B cell (primary cell): ENCODE results near the gene ARHGEF4. TPM values are rescaled to one million over a fixed set of nuclear protein-coding genes. Genes with fewer than 3 reads are reported as not detected.

Experiments used
- ATAC-seq: fragments of 200-7000 bp; cut with Tn5 transposase; one replicate; pipeline ENCODE4 v1.10.0; 2021; ENCODE audit warnings: low read depth, mild to moderate bottlenecking, moderate number of reproducible peaks, moderate library complexity
- CTCF ChIA-PET: fragments of 350-600 bp; sonication (Branson Sonifier 250); formaldehyde crosslinking; loops from one replicate; lab custom pipeline; 2021; ENCODE audit warnings: antibody characterized with exemption, inconsistent platforms; lab: Charles Lee
- POLR2A ChIA-PET: fragments of 350-600 bp; sonication (Branson Sonifier 250); formaldehyde crosslinking; loops from one replicate; lab custom pipeline; 2021; ENCODE audit warnings: antibody characterized with exemption; lab: Charles Lee
- DNase-seq: peaks from one replicate; pipeline ENCODE4 v3.0.0; 2013
- H2AFZ ChIP-seq: 2 replicates; pipeline ENCODE4 v1.6.1; 2012; ENCODE audit warnings: mild to moderate bottlenecking, low read depth, low read length; ENCODE audit not compliant: insufficient read depth, poor library complexity, severe bottlenecking
- H3K27ac ChIP-seq, 2 donors: 1 replicate in 1 of 2; 2 replicates in 1 of 2; pipeline ENCODE4 v1.5.1; 2012 to 2013; ENCODE audit warnings: low read length in 2 of 2, mild to moderate bottlenecking in 2 of 2, moderate library complexity in 1 of 2
- H3K27me3 ChIP-seq, 4 experiments: fragments of 200-600 bp in 1 of 4; sonication (generic) in 1 of 4; replicated peaks in 1 of 4; 1 replicate in 2 of 4; 2 replicates in 2 of 4; pipeline versions ENCODE4 v1.6.1 to v1.7.0; 2013 to 2016; ENCODE audit warnings: low read length in 3 of 4, mild to moderate bottlenecking in 2 of 4, mixed read lengths in 1 of 4, moderate library complexity in 1 of 4; ENCODE audit not compliant: insufficient read depth in 4 of 4, control insufficient read depth in 3 of 4; ENCODE audit errors: control extremely low read depth in 1 of 4
- H3K36me3 ChIP-seq, 2 experiments: replicated peaks in 1 of 2; 1 replicate in 1 of 2; 2 replicates in 1 of 2; pipeline versions ENCODE4 v1.6.1 to v1.7.1; 2013; ENCODE audit warnings: low read length in 1 of 2; ENCODE audit not compliant: insufficient read depth in 2 of 2, control insufficient read depth in 1 of 2; ENCODE audit errors: control extremely low read depth in 1 of 2, extremely low read depth in 1 of 2
- H3K4me1 ChIP-seq, 2 donors: fragments of 200-600 bp in 1 of 2; sonication (generic) in 1 of 2; 1 replicate in 1 of 2; 2 replicates in 1 of 2; pipeline versions ENCODE4 v1.5.1 to v1.6.1; 2013 to 2017; ENCODE audit warnings: low read length in 2 of 2; ENCODE audit not compliant: control insufficient read depth in 2 of 2, insufficient read depth in 2 of 2
- H3K4me2 ChIP-seq: replicated peaks from 2 replicates; pipeline ENCODE3; 2012; ENCODE audit warnings: mild to moderate bottlenecking, low read depth, low read length; ENCODE audit not compliant: poor library complexity, severe bottlenecking
- H3K4me3 ChIP-seq, 5 experiments: fragments of 200-600 bp in 1 of 5; sonication (generic) in 1 of 5; 1 replicate in 3 of 5; 2 replicates in 2 of 5; pipeline versions ENCODE4 v1.5.1 to v1.7.0; 2011 to 2016; ENCODE audit warnings: low read length in 4 of 5, mild to moderate bottlenecking in 4 of 5, low read depth in 2 of 5, control low read depth in 1 of 5, moderate library complexity in 1 of 5; ENCODE audit not compliant: insufficient read depth in 1 of 5; ENCODE audit errors: control extremely low read depth in 1 of 5, extremely low read depth in 1 of 5
- H3K79me2 ChIP-seq: fragments of 200-600 bp; sonication (generic); one replicate; pipeline ENCODE4 v1.6.0; 2016; ENCODE audit warnings: low read length; ENCODE audit not compliant: control insufficient read depth, insufficient read depth
- H3K9ac ChIP-seq: fragments of 200-600 bp; sonication (generic); 2 replicates; pipeline ENCODE4 v1.6.1; 2017; ENCODE audit warnings: mild to moderate bottlenecking, low read length, moderate library complexity
- H3K9me3 ChIP-seq, 3 donors: one replicate each; pipeline versions ENCODE4 v1.6.1 to v1.7.1; 2013; ENCODE audit warnings: low read length in 2 of 3; ENCODE audit not compliant: control insufficient read depth in 2 of 3, insufficient read depth in 1 of 3; ENCODE audit errors: control extremely low read depth in 1 of 3
- H4K20me1 ChIP-seq: 2 replicates; pipeline ENCODE4 v1.6.0; 2012; ENCODE audit warnings: mild to moderate bottlenecking, low read length; ENCODE audit not compliant: insufficient read depth, control insufficient read depth, poor library complexity, severe bottlenecking
- H3K27ac Mint-ChIP-seq: one replicate; pipeline ENCODE4 v1.8.0; 2021; ENCODE audit warnings: mixed read lengths
- H3K27me3 Mint-ChIP-seq: one replicate; pipeline ENCODE4 v1.8.0; 2021; ENCODE audit warnings: mixed read lengths
- H3K4me1 Mint-ChIP-seq: one replicate; pipeline ENCODE4 v1.8.0; 2021; ENCODE audit warnings: mixed read lengths
- H3K4me3 Mint-ChIP-seq: one replicate; pipeline ENCODE4 v1.8.0; 2021; ENCODE audit warnings: mixed read lengths
- H3K9me3 Mint-ChIP-seq: one replicate; pipeline ENCODE4 v1.8.0; 2022; ENCODE audit warnings: mixed read lengths; ENCODE audit not compliant: insufficient read depth
- EZH2 ChIP-seq: IDR thresholded peaks from 2 replicates; pipeline ENCODE4 v1.6.1; 2012; ENCODE audit warnings: borderline replicate concordance, low read depth, mild to moderate bottlenecking, moderate library complexity, low read length; ENCODE audit not compliant: insufficient read depth, poor library complexity, severe bottlenecking
- WGBS: methylation state at CpG from one replicate; pipeline ENCODE4 v1.1.5; 2013; ENCODE audit warnings: missing lambda C conversion rate; ENCODE audit not compliant: insufficient coverage; 5-methylcytosine and 5-hydroxymethylcytosine counted together
- intact Hi-C: fragments of 100-400 bp; cut with micrococcal nuclease; formaldehyde crosslinking; loops from one replicate; pipeline ENCODE4 v1.10.0; 2022
- polyA plus RNA-seq: library from polyadenylated mRNA; depleted of rRNA; stranded (reverse); fragments of >200 nt; gene quantifications from 2 replicates; pipeline ENCODE4 v1.2.3, GENCODE V29; 2012
- total RNA-seq, 2 donors: library from RNA; stranded (reverse); fragments of 120-200 nt in 1 of 2; gene quantifications; 1 replicate in 1 of 2; 2 replicates in 1 of 2; pipeline versions ENCODE4 v1.2.3 to v1.2.4, GENCODE V29; 2013 to 2022
- TF ChIP-seq, protein P1 (sequence below): fragments of 200-600 bp; IDR thresholded peaks from one replicate; pipeline ENCODE4 v1.8.0; 2022; ENCODE audit warnings: antibody characterized with exemption, mild to moderate bottlenecking

The ARHGEF4 gene
- total and polyA plus RNA-seq, 2 donors (not counting 1 experiment from before 2014, with no cell fraction given), result 2.1 TPM; not detected in 1

DNA sequence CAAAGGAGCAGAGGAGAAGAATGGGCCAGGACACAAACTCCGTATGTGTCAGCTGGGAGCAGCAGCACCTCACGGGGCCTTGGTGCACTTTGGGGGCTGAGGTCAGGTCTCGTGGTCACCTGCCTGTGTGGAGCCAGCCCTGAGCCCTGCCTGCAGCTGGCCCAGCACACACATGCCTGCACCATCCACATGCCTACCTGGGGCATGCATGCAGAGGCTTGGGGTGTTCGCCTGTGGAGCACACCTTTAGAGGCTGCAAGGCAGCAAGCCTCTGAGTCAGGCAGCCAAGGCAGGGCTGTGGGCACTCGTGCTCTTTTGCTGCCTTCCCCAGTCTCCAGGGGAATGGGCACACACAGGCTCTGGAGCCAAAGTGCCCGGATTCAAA lies 36.0 kb downstream of the ARHGEF4 start:
- Mint-ChIP-seq H3K4me3 (no peak overlapping the region), H3K27ac (no peak overlapping the region), H3K4me1 (peaks cover 8% of the 10 kb centered on the region), H3K9me3 (no peaks in the 10 kb centered on the region), H3K27me3 (peaks cover 13% of the 10 kb centered on the region)
- Histone ChIP-seq H3K9ac (no peak overlapping the region), H3K27me3 (no peaks in the 10 kb centered on the region), H3K4me2 (no peak overlapping the region), H3K4me1 (peaks cover 4 to 7% of the 10 kb centered on the region in 2 donors), H2AFZ (no peak overlapping the region), H3K27ac (no peak overlapping the region), H3K9me3 (no peaks in the 10 kb centered on the region), H3K36me3 (no peaks in the 10 kb centered on the region), H3K79me2 (no peaks in the 10 kb centered on the region), H3K4me3 (no peak overlapping the region), H4K20me1 (no peaks in the 10 kb centered on the region)
- ATAC-seq (no peak), DNase-seq (no peak)
- ChIA-PET POLR2A (no interaction called here), CTCF (interaction anchor here (1.0 to 10.2 kb wide), 5 partner anchors 11 to 74 kb away, joined by 3 to 210 read pairs (median 7); no protein-coding TSS in a partner anchor)
- WGBS, result 78% methylated on average over 6 of the region's 6 CpGs
- intact Hi-C loops, result loop anchor here (1.0 kb wide), 2 partner anchors 48 to 74 kb away; no protein-coding TSS in a partner anchor
- no peak for TF ChIP-seq EZH2
- TF ChIP-seq, protein P1, sequence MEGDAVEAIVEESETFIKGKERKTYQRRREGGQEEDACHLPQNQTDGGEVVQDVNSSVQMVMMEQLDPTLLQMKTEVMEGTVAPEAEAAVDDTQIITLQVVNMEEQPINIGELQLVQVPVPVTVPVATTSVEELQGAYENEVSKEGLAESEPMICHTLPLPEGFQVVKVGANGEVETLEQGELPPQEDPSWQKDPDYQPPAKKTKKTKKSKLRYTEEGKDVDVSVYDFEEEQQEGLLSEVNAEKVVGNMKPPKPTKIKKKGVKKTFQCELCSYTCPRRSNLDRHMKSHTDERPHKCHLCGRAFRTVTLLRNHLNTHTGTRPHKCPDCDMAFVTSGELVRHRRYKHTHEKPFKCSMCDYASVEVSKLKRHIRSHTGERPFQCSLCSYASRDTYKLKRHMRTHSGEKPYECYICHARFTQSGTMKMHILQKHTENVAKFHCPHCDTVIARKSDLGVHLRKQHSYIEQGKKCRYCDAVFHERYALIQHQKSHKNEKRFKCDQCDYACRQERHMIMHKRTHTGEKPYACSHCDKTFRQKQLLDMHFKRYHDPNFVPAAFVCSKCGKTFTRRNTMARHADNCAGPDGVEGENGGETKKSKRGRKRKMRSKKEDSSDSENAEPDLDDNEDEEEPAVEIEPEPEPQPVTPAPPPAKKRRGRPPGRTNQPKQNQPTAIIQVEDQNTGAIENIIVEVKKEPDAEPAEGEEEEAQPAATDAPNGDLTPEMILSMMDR, result no peak

DNA sequence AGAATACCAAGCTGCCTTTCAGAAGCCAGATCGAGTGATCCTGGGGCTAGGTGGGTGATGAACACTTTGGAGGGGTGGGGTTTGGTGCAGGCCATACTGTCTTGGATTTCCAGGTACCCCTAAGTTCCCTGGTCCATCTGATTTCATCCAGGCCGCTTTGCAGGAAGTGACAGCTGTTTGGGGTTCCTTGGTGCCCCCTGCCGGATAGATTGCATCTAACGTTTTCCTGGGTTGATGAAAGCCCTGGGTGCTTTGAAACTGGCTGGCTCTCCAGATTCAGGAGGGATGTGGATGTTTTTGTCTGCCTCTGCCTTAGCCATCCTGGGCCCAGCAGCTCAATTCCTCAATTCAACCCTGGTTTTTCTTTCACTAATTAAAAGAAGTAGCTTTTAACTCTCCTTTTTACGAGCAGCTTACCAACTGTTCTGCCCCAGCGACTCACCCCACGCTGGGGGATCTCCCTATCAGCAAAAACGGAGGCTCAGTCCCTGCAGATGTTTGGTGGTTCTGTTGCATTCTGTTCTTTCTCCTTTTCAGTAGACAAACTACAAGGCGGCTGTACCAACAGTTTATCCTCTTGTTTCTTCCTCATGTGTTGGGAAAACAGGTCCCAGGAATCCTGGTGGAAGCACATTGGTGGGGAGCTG lies 37.1 kb downstream of the ARHGEF4 start:
- peaks cover 12% of the 10 kb centered on the region for H3K27me3 Mint-ChIP-seq
- no peak overlapping the region for H3K27ac Mint-ChIP-seq
- 26% methylated on average over 8 of the region's 9 CpGs for WGBS
- Histone ChIP-seq H3K27me3 (no peaks in the 10 kb centered on the region), H3K9me3 (no peaks in the 10 kb centered on the region), H3K4me3 (no peak overlapping the region), H3K4me2 (peak overlapping the region; percentile 45), H3K4me1 (peaks cover 4 to 7% of the 10 kb centered on the region in 2 donors), H3K27ac (no peak overlapping the region), H3K9ac (no peak overlapping the region), H4K20me1 (no peaks in the 10 kb centered on the region), H2AFZ (peak overlapping the region; percentile 68), H3K79me2 (no peaks in the 10 kb centered on the region), H3K36me3 (no peaks in the 10 kb centered on the region)
- H3K9me3 Mint-ChIP-seq, result no peaks in the 10 kb centered on the region
- H3K4me1 Mint-ChIP-seq, result peaks cover 8% of the 10 kb centered on the region
- CTCF ChIA-PET, result interaction anchor here (0.7 to 10.2 kb wide), 13 partner anchors 9 to 90 kb away, joined by 3 to 210 read pairs (median 5); no protein-coding TSS in a partner anchor
- intact Hi-C loops, result loop anchor here (1.0 kb wide), 2 partner anchors 50 to 76 kb away; no protein-coding TSS in a partner anchor
- POLR2A ChIA-PET, result no interaction called here
- DNase-seq (peak; percentile 65), ATAC-seq (peak; percentile 78)
- TF ChIP-seq, protein P1, result peak; percentile 60
- no peak for TF ChIP-seq EZH2
- H3K4me3 Mint-ChIP-seq, result no peak overlapping the region
